ENCODE data around the gene CIDEC.
"Not testable (repeated sequence)": the region's sequence is repeated elsewhere in the genome, so short reads cannot be mapped to it uniquely, and the experiment has no call there.

The CIDEC gene

DNA sequence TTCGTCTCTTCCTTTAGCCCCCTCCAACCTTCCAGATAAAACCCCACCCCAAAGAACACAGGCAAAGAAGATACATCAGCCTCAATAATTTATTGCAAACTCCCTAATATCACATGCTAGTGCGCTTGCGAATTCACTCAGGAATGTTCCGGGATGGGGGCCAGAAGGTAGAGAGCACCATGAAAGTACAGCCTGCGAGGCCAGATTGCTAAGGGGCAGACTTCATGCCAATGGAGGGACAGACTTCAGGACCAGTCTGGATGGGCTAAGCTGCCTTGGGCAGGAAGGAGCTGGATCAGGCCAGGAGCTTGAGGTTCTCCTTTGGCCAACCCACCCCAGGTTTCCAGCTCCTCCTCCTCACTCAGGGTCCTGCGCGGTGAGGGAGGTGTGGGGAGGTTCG, 13.4 kb downstream of the CIDEC start:
- H3K27ac ChIP-seq = no peak overlapping the region
- TF ChIP-seq, protein P1, sequence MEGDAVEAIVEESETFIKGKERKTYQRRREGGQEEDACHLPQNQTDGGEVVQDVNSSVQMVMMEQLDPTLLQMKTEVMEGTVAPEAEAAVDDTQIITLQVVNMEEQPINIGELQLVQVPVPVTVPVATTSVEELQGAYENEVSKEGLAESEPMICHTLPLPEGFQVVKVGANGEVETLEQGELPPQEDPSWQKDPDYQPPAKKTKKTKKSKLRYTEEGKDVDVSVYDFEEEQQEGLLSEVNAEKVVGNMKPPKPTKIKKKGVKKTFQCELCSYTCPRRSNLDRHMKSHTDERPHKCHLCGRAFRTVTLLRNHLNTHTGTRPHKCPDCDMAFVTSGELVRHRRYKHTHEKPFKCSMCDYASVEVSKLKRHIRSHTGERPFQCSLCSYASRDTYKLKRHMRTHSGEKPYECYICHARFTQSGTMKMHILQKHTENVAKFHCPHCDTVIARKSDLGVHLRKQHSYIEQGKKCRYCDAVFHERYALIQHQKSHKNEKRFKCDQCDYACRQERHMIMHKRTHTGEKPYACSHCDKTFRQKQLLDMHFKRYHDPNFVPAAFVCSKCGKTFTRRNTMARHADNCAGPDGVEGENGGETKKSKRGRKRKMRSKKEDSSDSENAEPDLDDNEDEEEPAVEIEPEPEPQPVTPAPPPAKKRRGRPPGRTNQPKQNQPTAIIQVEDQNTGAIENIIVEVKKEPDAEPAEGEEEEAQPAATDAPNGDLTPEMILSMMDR (conservative IDR thresholded peaks at IDR 0.05) = no peak

DNA sequence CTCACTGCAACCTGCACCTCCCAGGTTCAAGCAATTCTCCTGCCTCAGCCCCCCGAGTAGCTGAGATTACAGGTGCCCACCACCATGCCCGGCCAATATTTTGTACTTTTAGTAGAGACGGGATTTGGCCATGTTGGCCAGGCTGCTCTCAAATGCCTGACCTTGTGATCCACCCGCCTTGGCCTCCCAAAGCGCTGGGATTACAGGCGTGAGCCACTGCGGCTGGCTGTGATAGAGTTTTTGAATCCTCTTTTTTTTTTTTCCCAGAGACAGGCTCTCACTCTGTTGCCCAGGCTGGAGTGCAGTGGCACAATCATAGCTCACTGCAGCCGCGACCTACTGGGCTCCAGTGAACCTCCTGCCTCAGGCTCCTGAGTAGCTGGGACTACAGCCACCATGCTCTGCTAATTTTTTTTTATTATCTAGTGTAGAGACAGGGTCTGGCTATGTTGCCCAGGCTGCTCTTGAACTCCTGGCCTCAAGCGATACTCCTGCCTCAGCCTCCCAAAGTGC, 14.9 kb downstream of the CIDEC start:
- not testable (repeated sequence) for H3K27ac ChIP-seq

- no peak overlapping the region for H3K27ac ChIP-seq
These were observed 15.7 kb downstream of the CIDEC start for GRCh38 chr3:9864200-9864927.

DNA sequence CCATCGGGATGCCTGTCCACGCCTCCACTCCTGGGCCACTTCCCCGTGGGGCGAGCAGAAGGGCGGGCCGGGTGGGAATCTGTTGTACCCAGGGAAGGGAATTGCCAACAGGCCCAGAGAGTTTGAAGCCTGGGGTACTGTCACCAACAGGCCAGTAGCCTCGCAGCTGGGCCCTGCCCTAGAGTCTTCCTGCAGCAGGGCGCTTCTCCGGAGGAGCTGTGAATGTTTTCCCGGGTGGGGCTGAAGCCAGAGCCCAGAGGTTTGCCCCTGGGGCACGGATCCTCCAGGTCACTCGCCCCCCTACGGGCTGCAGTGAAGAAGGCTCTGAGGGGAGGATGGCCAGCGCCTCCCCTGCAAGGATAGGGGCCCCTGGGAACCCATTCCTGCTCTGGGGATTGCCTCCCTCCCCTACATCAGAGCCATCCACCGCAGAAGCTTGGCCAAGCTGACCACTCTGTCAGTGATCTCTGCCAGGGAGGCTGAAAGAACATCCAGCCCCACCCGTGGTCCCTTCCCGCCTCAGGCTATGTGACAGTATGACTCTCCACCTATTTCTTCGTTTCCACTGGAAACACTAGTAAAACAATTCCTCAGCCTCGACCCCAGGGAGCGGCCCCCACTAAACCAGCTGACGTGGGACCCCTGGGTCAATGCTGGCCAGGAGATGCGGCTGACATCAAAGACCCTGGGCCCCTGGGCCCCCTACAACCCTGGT, 16.8 kb downstream of the CIDEC start:
- TF ChIP-seq, protein P1 (conservative IDR thresholded peaks at IDR 0.05) = no peak
- peak overlapping the region; percentile 33; the same call in 1 of the 2 replicates for H3K27ac ChIP-seq

More at GRCh38 chr3:9864200-9864927, 15.7 kb downstream of the CIDEC start:
- TF ChIP-seq, protein P1 (conservative IDR thresholded peaks at IDR 0.05) = no peak

DNA sequence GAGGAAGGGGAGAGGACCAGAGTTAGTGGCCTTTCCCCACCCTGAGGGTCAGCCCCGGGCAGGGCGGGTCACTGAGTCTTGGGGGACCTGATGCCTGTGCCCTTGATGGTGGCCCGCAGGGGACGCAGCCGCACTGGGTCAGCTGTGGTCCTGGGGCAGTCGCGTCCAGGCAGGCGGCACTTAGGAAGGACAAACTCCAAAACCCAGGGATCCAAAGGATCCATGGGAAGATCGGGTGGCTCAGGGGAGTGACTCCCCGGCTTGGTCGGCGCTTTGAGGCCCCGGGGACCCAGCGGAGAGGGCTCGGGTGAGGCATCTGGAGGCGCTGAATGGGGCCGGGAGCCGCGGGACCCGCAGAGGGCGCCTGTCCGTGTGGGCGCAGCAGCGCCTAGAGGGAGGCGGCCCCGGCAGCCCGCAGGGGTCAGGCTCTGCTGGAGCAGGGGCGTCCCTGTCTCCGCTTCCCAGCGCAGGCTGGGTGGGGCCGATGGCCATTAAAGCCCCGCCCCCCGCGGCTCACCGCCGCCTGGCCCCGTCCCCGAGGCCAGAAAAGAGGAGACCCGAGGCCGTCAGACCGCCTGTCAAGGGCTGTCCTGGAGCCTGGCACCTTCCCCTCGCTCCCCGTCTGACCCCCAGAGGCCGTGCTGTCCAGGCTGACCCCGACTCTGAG, 17.5 kb downstream of the CIDEC start:
- TF ChIP-seq, protein P1 (conservative IDR thresholded peaks at IDR 0.05) = peak; percentile 63
- peak overlapping the region; percentile 33; the same call in 1 of the 2 replicates for H3K27ac ChIP-seq

DNA sequence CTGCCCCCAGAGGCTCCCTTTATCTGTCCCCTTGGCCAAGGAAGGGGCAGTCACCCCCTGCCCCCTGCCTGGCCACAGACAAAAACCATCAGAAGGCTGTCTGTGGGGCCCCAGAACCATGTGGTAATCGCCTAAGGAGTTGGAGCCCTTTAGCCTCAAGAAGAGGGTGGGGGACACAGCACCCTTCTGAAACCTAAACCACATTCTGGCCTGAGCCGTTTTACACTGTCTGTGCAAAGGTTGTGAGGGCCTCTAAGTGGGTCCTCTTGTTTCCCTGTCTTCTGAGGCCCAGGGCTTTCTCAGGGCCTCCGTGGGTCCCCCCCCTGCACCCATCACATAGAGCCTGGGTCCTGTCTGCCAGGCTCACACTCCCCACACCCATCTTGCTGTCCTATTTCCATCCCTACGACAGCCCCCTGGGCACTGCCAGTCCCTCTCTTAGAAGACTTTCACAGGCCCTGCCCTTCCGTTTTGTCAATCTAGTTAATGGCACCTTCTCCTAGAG, 18.4 kb downstream of the CIDEC start:
- TF ChIP-seq, protein P1 (conservative IDR thresholded peaks at IDR 0.05) = no peak
- no peak overlapping the region for H3K27ac ChIP-seq

- H3K27ac ChIP-seq = no peak overlapping the region
- TF ChIP-seq, protein P1 (conservative IDR thresholded peaks at IDR 0.05) = no peak
These were observed 18.9 kb downstream of the CIDEC start for GRCh38 chr3:9861201-9861600.

All from VCaP (cell line).